GM10847 (cell line): ENCODE data around the gene MIEF1.

Experiments
- POLR2A ChIP-seq: IDR thresholded peaks from 2 replicates; pipeline ENCODE4 v1.6.1; 2011; ENCODE audit not compliant: insufficient read length; ENCODE audit errors: extremely low read depth

The MIEF1 gene

DNA sequence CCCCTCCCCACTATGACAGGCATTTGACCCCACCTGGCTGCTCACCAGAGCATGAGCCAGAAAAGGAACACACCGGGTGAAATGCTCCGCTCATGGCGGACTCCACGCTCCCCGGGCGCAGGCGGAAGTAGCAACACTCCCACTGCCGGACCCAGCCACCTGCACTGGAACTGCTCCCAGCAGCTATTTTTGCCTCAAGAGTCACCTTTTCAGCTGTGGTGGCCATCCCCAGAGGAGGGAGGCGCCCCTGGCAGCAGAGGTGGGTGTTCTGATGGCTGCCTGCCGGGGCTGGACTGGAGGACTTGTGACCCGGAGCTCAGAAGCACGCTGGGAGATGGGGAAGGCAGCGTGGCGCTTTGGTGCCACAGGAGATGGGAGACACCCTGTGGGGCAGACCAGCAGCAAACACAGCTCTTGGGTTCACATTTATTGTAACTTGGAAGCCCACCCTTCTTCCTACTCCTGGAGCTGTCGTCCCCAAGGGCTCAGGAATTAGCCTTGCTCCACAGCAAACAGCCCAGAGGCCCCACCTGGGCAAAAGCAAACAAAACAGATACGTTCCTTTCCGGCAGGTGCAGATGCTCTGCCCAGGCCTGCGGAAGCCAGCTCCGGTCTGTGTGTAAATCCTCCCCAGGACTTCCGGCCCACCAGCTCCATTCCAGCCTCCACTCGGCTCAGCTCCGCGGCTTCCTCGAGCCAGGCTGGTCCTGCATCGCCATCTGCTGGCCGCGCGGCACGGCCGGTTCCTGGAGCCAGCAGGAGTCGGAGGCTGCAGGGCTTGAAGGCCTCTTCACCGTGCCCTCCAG, 26.8 kb downstream of the MIEF1 start:
- no peak for TF ChIP-seq POLR2A

DNA sequence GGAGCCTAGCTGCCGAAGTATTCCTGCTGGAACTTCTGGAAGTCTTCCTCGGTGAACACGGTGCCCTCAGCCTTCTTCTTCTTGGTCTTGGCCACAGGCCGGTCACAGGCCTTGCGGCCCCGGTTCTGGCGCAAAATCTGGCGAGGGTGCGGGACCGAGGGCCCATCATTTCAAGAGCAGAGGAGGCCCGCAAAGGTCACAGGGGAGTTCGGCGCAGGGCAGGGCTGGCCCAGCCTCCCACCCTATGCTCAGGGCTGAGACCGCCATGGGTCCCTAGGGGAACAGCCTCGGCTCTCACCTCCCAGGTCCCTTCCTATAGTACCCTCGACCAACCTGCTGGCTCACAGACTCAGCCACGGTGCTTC, 27.4 kb downstream of the MIEF1 start:
- TF ChIP-seq POLR2A = no peak

DNA sequence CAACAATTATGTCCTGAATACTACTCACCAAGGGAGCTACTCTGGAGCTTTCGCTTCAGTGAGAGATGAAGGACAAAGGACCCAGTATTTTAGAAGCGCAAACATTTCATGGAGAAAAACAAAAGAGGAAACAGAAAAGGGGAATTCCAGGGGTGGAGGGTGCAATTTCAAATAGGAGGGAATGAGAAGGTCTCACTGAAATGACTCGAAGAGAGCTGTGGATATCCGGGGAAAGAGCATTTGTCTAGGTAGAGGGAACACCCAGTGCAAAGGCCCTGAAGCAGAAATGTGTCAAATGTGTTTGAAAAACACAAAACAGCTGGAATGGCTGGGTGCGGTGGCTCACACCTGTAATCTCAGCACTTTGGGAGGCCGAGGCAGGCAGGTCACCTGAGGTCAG, 28.0 kb downstream of the MIEF1 start:
- no peak for TF ChIP-seq POLR2A

DNA sequence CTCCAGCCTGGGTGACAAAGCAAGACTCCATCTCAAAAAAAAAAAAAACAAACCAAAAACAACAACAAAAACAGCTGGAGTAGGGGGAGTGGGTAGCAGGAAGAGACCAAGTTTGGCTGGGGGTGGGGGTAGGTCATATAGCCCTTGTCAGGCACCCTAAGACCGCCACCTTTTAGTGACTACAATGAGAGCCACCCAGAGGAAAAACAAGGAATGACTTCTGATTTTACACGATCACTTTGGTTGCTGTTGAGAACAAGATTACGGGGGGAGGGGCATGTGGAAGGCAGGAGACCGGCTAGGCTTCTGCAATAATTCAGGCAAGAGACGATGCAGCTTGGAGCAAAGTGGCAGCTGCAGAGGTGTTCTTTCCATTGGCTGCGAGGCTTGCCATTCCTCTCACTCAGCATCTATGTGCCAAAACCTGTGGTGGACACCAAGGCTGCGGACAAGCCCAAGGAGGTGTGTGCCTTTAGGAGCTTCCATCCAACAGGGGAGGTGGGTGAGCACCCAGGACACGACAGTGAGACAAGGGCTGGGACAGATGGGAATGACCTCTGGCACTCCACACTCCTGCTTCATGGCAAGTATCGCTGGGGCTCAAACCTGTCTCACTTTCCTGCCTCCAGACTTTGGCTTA, 28.7 kb downstream of the MIEF1 start:
- TF ChIP-seq POLR2A = no peak

DNA sequence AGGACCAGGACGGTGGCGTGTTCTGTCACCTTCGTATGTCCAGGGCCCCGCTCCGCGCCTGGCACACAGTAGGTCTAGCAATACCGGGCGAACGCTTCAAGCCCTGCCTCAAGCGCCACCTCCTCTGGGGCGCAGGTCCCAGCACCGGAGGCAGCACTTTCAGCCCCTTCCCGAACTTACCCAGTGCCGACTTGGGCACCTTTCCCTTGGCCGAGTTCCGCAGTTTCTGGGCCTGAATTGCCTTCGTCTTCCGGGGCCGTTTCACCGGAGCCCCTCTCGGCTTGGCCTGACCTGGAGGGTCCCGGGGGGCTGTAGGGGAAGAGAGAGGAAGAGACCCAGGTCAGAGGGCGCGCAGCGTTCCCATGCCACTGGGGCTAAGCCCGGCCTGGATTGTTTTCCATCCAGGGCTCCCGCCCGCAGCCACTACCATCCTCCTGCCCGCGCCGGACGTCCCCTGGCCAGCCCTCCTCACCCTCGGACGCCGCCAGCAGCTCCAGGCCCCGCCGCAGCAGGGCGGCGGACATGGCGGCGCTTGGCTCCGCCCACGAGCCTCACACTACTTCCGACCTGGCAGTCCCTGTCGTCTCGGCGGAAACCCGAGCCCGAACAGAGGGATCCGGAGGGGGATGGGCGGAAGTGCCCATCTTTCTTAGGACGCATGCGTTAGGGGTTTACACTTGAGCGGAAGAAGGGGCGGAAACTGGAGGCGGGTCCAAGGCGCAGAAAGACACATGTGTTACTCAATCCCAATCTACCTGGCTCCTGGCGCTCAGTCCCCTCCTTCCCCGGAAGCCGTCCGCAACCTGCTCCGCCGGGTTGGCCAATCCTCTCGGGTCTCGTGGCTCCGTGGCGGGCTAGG, 30.4 kb downstream of the MIEF1 start, which contains the start of gene RPS19BP1:
Gene RPS19BP1, minus strand, starts transcription at position 534 of the 859 bp plus-strand sequence. Its CDS starts 10 bp downstream, at position 524.
- TF ChIP-seq POLR2A = peak; percentile 94

DNA sequence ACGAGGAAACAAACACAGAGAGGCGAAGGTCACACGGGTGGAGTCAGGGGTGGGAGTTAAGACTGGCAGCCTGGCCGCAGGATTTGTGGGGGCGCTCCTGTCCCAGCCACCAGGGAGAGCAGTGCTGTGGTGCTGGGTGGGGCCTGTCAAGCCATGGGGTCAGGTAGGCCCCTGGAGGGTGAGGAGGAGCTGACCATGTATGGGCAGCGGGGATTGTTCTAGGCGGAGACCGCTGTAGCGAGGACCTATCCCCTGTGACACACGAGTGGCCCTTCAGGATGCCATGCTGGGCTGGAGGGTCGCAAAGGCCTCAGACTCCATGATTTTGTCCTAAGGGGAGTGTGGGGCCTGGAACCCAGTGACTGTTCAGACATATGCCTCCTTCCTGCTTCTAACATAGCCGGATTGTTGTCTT, 32.0 kb downstream of the MIEF1 start:
- TF ChIP-seq POLR2A = no peak

DNA sequence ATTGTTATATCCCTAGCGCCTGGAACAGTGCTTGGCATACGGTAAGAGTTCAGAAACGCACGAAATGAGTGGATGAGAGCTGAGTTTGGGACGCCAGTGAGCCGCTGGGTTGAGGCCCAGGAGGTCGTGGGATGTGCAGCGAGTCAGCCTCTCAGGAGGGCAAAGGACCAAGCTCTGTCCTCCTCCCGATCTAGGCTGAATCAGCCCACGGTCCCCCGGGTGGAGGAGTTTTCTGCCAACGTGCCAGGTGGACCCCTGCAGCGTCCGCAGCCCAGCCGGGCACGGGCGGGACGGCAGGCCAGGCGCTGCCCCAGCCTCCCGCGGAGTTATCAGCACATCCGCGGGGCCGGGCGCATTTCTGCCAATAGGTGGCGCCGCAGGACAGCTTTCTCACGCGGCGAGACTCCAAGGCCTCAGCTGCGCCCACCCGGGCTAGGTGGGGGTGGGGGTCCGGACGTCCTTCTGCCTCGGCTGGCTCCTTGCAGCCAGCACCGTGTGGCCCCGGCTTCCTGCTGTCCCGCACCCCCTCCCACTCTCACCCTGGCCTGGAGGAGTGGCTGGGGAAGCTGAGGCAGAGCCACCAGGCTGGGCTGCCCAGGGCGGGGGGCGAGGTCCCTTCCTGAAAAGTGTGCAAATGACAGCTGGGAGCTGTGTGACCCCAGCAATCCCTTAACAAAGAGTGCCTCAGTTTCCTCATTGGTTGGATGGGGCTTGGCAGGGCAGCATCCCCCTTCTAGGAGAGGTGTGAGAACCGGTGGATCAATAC, 32.7 kb downstream of the MIEF1 start:
- no peak for TF ChIP-seq POLR2A

DNA sequence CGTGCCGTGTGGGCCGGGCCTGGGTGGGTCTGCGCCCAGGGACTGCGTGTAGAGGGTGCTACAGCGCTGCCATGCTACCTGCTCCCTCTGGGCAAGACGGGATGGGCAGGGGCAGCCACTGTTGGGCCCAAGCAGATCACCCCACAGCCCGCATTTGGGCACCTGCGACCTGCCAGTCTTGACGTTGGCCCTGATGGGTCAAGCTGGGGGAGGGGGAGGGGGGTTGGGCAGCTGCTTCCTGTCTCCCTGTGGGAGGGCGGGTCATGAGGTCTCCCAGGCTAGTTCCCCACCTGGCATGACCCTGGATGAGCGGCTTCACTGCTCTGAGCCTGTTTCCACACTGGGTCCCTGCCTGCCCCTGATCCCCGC, 33.3 kb downstream of the MIEF1 start:
- TF ChIP-seq POLR2A = no peak

DNA sequence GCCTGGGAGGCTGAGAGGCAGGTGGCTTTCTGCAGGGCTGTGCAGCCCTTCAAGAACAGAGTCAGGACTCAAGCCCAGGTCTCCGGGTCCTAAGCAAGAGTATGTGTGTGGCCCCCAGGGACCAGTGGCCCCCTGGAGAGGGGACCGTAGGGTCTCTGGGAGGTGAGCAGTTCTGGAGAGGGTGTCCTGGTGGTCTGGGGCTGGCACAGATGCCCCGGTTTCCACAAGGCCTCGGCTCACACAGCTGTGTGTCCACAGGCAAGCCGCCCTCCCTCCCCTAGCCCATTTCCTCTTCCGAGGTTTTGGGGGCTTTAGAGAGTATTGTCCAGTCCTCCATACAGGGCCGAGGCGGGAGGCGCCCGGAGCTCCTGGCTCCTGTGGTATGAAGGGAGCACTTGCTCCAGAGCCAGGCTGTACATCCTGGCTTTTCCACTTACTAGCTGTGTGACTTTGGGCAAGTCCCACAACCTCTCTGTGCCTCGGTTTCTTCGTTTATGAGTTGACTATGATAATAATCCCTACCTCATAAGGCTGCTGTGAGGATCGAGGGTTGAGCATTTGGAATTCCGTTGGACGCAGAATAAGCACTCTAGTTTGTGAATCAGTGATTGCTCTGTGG, 33.9 kb downstream of the MIEF1 start:
- TF ChIP-seq POLR2A = no peak

DNA sequence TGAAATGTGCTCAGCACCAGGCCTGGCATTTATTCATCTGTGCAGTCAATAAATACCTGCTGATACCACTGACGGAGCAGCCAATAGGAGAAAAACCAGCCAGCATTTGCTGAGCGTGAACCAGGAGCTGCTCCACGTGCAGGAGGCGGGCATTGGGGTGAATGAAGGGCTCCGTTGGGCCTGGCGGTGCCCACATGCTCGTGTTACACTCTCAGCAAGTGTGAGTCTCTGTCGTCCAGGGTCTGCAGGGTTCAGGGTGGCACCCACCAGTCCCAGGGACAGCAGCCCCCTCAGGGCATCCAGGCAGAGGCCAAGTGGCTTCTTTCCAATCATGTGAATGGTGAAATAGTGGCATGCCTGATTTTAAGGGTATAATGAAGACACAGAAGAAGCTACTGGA, 34.6 kb downstream of the MIEF1 start:
- no peak for TF ChIP-seq POLR2A

DNA sequence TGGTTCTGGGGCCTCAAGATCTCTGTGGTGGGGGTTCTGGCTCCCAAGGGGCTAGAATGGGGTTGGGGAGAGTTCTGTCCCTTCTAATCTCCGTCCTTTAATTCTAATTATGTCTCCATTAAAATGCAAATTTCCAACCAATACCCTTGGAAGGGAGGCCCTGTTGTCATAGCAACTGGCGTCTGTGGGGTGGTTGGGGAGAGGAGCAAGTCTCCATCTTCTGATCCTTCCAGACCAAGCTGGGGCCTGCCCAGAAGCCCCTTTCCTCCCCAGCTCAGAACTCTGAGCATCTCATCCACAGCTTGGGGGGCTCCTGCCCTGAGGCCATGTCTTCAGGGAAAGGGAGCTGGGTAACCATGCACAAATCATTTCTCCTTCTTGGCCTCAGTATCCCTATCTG, 35.9 kb downstream of the MIEF1 start:
- no peak for TF ChIP-seq POLR2A

DNA sequence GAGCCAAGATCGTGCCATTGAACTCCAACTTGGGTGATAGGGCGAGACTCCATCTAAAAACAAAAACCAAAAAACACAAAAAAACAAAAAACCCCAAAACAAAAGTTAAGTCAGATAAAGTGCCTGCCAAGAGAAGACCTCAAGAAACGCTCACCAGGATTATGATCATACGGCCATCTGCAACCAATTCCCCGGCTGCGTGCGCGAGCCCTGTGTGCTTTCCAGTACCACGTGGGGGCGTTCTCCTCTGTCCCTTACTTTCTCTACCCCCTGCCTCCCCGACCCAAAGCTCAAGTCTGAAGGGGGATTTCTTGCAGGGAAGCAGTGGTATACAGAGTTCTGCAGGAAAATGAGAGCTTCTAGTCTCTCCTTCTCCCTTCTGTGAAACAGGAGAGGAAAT, 41.0 kb downstream of the MIEF1 start:
- no peak for TF ChIP-seq POLR2A

DNA sequence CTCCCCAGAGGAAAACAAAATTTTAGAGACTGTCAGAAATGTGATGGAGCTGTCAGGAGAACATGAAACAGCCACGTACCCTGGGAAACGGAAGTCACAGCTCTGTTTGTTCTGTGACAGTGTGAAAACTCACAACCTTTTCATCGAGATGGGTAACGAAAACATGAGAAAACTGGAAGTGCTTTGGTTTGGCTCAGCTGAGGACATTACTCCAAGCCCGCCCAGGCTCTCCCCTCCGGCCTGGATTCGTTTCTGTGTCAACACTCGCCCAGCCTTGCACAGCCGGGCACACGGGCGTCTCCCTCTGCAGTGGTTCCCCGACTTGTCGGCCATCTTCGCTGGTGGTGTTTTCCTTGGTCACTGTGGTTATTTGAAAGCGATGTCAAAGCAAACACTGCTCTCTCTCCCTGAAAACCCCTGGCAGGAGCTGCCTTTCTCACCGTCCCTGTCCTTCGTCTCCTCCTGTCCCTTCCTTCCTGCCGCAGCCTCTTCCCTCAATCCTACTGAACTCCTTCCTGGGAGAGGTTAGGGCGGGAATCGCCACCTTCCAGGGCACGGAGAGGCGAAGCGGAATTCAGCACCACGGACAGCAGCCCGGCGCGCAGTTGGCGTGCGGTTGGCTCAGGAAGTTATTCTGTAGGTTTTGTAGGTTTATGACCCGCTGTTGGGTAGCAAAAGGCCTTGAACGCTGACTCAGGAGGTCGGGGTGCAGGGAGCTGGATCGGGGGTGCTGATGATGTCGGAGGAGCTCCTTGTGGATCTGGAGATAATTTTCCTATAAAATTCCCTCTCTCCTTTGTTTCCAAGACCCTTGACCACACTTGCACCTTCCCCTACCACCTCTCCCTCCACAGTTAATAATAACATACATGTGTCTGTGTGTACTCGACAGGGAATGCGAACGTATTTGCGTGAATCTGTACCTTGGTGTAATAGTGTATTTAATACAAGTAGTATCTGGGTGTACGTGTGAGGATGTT, 43.6 kb downstream of the MIEF1 start:
- no peak for TF ChIP-seq POLR2A
